ENCODE measurements around the gene DEXI.

DEXI gene

DNA sequence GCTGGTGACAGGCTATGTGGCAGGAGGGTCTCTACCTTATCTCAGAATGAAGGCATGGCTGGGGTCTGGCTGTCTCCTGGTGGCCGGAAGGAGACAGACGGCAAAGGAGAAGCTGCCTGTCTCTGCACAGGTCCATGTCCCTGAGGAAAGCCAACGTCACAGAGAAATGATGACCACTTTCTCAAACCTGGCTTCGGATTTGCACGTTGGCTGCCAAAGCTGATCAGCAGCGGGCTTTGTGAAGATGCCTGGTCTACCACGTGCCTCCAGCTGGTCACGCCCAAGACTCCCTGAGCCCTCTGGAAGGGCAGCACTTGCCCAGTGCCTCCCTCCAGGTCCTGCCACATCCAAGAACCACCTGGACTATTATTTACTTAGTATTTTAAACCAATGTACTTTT lies 8.4 kb downstream of the DEXI start:
- Mint-ChIP-seq H3K9me3 (no peaks in the 10 kb centered on the region), H3K27me3 (ENCODE audit: low read depth) (no peaks in the 10 kb centered on the region), H3K27ac (no peak overlapping the region), H3K4me1 (peaks cover 24% of the 10 kb centered on the region), H3K4me3 (no peak overlapping the region), H3K36me3 (ENCODE audit: low read depth) (peaks cover 16% of the 10 kb centered on the region)
- TF ChIP-seq, protein P1, sequence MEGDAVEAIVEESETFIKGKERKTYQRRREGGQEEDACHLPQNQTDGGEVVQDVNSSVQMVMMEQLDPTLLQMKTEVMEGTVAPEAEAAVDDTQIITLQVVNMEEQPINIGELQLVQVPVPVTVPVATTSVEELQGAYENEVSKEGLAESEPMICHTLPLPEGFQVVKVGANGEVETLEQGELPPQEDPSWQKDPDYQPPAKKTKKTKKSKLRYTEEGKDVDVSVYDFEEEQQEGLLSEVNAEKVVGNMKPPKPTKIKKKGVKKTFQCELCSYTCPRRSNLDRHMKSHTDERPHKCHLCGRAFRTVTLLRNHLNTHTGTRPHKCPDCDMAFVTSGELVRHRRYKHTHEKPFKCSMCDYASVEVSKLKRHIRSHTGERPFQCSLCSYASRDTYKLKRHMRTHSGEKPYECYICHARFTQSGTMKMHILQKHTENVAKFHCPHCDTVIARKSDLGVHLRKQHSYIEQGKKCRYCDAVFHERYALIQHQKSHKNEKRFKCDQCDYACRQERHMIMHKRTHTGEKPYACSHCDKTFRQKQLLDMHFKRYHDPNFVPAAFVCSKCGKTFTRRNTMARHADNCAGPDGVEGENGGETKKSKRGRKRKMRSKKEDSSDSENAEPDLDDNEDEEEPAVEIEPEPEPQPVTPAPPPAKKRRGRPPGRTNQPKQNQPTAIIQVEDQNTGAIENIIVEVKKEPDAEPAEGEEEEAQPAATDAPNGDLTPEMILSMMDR (IDR thresholded peaks at IDR 0.05; ENCODE audit: unreplicated experiment in 3 of 3), result no peak

DNA sequence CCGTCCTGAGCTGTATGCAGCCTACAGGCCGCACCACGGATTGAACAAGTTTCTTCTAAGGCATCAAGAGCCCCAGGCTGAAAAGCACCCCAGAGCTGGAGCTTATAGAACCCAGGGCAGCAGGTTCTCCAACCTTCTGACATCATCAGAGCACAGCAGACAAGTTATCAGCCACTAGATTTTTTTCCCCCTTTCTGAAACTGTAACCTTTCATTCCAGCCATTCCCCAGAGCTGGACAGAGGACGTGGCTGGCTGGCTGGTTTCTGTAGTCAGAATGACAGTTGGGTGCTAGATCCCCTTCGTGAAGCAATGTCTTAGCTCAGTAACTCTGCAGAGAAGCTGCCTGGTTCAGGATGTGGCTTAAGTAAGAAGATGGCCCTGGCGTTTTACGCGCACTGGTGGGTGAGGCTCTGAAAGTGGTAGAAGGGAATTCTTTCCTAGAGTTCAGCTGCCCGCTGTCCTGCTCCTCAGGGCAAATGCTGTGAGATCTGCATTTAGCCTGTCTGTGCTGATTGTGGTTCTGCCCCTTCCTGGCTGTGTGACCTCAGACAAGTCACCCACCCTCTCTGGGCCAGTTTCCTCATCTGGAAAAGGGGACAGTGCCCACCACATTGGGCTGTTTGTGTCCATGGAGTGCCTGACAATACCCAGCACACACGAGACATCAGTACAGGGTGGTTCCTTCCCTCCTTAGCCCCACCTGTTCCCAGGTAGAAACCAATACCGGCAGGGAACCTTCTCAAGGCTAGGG lies 9.1 kb downstream of the DEXI start:
- H3K27ac Mint-ChIP-seq, result no peak overlapping the region
- TF ChIP-seq, protein P1 (IDR thresholded peaks at IDR 0.05; ENCODE audit: unreplicated experiment in 3 of 3), result no peak
- no peak overlapping the region for H3K4me3 Mint-ChIP-seq

DNA sequence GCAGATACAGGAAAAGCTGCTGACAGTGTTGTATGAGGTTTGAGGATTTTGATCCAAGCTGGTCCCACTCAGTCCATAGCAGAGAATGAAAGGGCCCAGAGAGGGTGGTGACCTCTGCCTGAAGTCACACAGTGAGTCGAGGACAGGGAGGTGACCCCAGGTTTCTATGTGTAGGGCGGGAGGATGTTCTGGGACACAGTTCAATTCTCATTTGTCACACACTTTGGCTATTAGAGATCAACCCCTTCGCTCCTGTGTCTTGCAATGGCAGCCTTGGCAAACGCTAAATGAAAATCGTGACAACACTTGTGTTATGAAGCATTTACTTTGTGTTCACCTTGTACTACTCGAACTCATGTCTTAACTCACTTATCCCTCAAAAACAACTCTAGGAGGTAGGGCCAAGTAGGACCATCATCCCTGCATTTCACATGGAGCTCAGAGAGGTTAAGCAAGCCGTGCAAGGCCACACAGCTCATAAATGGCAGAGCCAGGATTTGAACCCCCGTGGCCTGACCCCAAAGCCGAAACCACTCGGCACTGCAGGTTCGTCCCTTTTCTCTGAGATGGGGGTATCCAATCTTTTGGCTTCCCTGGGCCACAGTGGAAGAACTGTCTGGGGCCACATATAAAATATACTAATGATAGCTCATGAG lies 10.2 kb downstream of the DEXI start:
- TF ChIP-seq, protein P1 (IDR thresholded peaks at IDR 0.05; ENCODE audit: unreplicated experiment in 3 of 3), result no peak
- Mint-ChIP-seq H3K27ac (no peak overlapping the region), H3K4me1 (peaks cover 13% of the 10 kb centered on the region), H3K36me3 (ENCODE audit: low read depth) (peaks cover 22% of the 10 kb centered on the region), H3K9me3 (no peaks in the 10 kb centered on the region), H3K27me3 (ENCODE audit: low read depth) (no peaks in the 10 kb centered on the region), H3K4me3 (no peak overlapping the region)

More for the DNA sequence above, 9.1 kb downstream of the DEXI start:
- H3K9me3 Mint-ChIP-seq, result no peaks in the 10 kb centered on the region
- H3K4me1 Mint-ChIP-seq, result peaks cover 19% of the 10 kb centered on the region
- peaks cover 13% of the 10 kb centered on the region for H3K36me3 Mint-ChIP-seq (ENCODE audit: low read depth)
- H3K27me3 Mint-ChIP-seq (ENCODE audit: low read depth), result no peaks in the 10 kb centered on the region

DNA sequence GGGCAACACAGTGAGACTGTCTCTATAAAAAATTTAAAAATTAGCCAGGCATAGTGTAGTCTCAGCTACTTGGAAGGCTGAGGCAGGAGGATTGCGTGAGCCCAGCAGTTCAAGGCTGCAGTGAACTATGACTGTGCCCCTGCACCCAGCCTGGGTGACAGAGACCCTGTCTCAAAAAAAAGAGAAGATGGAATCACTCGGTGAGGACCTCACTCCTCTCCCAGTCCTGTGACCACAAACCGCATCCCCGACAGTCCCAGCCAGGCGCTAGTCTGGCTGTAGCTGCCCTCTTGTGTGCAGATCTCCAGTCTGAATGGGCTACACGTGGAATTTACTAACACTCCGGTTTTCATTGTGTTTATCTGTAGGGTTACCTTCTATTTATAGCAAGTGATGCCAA lies 11.1 kb downstream of the DEXI start:
- peaks cover 25% of the 10 kb centered on the region for H3K36me3 Mint-ChIP-seq (ENCODE audit: low read depth)
- H3K27ac Mint-ChIP-seq, result no peak overlapping the region
- peaks cover 7% of the 10 kb centered on the region for H3K4me1 Mint-ChIP-seq
- no peak overlapping the region for H3K4me3 Mint-ChIP-seq
- TF ChIP-seq, protein P1 (IDR thresholded peaks at IDR 0.05; ENCODE audit: unreplicated experiment in 3 of 3), result no peak
- no peaks in the 10 kb centered on the region for H3K9me3 Mint-ChIP-seq
- no peaks in the 10 kb centered on the region for H3K27me3 Mint-ChIP-seq (ENCODE audit: low read depth)

DNA sequence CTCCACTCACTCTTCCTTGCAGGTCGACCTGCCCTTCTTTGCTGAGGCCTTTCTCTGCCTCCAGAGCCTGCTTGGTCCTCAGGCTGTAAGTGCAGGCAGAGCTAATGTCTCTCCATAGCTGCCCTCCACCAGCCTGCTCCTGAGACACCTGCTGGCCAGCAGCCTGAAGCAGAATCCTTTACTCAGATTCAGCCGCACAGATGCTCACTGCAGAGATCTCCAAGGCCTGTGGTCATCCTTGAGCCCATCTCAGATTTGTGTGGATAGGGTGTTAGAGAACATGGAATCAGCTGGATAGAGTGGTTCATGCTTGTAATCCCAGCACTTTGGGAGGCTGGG lies 11.5 kb downstream of the DEXI start:
- Mint-ChIP-seq H3K27me3 (ENCODE audit: low read depth) (no peaks in the 10 kb centered on the region), H3K4me1 (peaks cover 4% of the 10 kb centered on the region), H3K9me3 (no peaks in the 10 kb centered on the region), H3K36me3 (ENCODE audit: low read depth) (peaks cover 29% of the 10 kb centered on the region), H3K27ac (no peak overlapping the region), H3K4me3 (no peak overlapping the region)
- TF ChIP-seq, protein P1 (IDR thresholded peaks at IDR 0.05; ENCODE audit: unreplicated experiment in 3 of 3), result no peak

All from nephron (organoid).